ENCODE measurements around the gene GABRP.

DNA sequence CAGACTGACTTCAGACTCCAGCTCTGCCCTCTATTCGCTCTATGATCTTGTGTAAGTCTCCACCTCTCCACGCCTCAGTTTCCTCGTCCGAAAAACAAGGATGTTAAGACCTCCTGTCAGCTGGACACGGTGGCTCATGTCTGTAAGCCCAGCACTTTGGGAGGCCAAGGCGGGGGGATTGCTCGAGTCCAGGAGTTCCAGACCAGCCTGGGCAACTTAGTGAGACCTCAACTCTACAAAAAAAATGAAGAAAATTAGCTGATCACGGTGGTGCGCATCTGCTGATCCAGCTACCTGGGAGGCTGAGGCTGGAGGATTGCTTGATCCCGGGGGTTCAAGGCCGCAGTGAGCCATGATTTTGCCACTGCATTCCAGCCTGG is 36.6 kb upstream of the GABRP start:
- TF ChIP-seq POLR2A (IDR thresholded peaks at IDR 0.05) (no peak), POLR2AphosphoS5 (IDR thresholded peaks at IDR 0.05) (no peak), EP300 (IDR thresholded peaks at IDR 0.05) (no peak)
- TF ChIP-seq, protein P1, sequence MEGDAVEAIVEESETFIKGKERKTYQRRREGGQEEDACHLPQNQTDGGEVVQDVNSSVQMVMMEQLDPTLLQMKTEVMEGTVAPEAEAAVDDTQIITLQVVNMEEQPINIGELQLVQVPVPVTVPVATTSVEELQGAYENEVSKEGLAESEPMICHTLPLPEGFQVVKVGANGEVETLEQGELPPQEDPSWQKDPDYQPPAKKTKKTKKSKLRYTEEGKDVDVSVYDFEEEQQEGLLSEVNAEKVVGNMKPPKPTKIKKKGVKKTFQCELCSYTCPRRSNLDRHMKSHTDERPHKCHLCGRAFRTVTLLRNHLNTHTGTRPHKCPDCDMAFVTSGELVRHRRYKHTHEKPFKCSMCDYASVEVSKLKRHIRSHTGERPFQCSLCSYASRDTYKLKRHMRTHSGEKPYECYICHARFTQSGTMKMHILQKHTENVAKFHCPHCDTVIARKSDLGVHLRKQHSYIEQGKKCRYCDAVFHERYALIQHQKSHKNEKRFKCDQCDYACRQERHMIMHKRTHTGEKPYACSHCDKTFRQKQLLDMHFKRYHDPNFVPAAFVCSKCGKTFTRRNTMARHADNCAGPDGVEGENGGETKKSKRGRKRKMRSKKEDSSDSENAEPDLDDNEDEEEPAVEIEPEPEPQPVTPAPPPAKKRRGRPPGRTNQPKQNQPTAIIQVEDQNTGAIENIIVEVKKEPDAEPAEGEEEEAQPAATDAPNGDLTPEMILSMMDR (IDR thresholded peaks at IDR 0.05), result no peak
